IgD-negative memory B cell (primary cell): ENCODE data around the gene KIR3DL1. TPM values are rescaled to one million over a fixed set of nuclear protein-coding genes. Genes with fewer than 3 reads are reported as not detected.
"Not testable (repeated sequence)": the region's sequence is repeated elsewhere in the genome, so short reads cannot be mapped to it uniquely, and the experiment has no call there.

ENCODE experiments used
- H3K27ac Mint-ChIP-seq, 3 donors: one replicate each; pipeline ENCODE4 v1.8.0; 2020 to 2022; ENCODE audit warnings: mild to moderate bottlenecking in 3 of 3, mixed read lengths in 3 of 3, moderate library complexity in 1 of 3
- H3K27me3 Mint-ChIP-seq: one replicate; pipeline ENCODE4 v1.8.0; 2021; ENCODE audit warnings: mixed read lengths
- H3K36me3 Mint-ChIP-seq: one replicate; pipeline ENCODE4 v1.8.0; 2020; ENCODE audit warnings: mild to moderate bottlenecking, mixed read lengths
- H3K4me1 Mint-ChIP-seq, 3 donors: one replicate each; pipeline ENCODE4 v1.8.0; 2020 to 2022; ENCODE audit warnings: mixed read lengths in 3 of 3, mild to moderate bottlenecking in 1 of 3
- H3K4me3 Mint-ChIP-seq, 4 donors: one replicate each; pipeline ENCODE4 v1.8.0; 2020 to 2022; ENCODE audit warnings: mild to moderate bottlenecking in 4 of 4, mixed read lengths in 4 of 4, moderate library complexity in 3 of 4
- H3K9me3 Mint-ChIP-seq, 3 donors: one replicate each; pipeline ENCODE4 v1.8.0; 2020 to 2021; ENCODE audit warnings: mixed read lengths in 3 of 3, mild to moderate bottlenecking in 1 of 3
- polyA plus RNA-seq: library from polyadenylated mRNA; unstranded; fragments of 300-500 nt; fragmentation: Illumina TruSeq; gene quantifications from one replicate; pipeline ENCODE4 v1.2.3, GENCODE V29; 2021

KIR3DL1 gene
- polyA plus RNA-seq, 1 donor from 2014 or later: 1.1 TPM

- H3K4me1 Mint-ChIP-seq: peaks cover 11 to 19% (median 19%) of the 10 kb centered on the region in 3 donors
- peaks cover 6% of the 10 kb centered on the region for H3K27me3 Mint-ChIP-seq
- H3K27ac Mint-ChIP-seq: no peak overlapping the region
- H3K4me3 Mint-ChIP-seq: no peak overlapping the region
- H3K36me3 Mint-ChIP-seq: peaks cover 2% of the 10 kb centered on the region
- peaks cover 2 to 10% (median 4%) of the 10 kb centered on the region in 3 donors for H3K9me3 Mint-ChIP-seq
Measured at GRCh38 chr19:54795758-54796157, 20.5 kb upstream of the KIR3DL1 start.

GRCh38 chr19:54803410-54803809, 12.9 kb upstream of the KIR3DL1 start, which contains the start of gene KIR2DL4:
Gene KIR2DL4 (plus strand): TSS chr19:54803610. CDS start chr19:54803652, 42 bp downstream.
- Mint-ChIP-seq H3K4me3 (no peak within 1 kb of the TSS), H3K36me3 (no peaks in the 10 kb centered on the region), H3K4me1 (no peaks in the 10 kb centered on the region), H3K27me3 (peaks cover 10% of the 10 kb centered on the region), H3K27ac (peak within 1 kb of the TSS in 1 of 3 donors; percentile 13), H3K9me3 (peaks cover 4 to 10% (median 4%) of the 10 kb centered on the region in 3 donors)

- peaks cover 3 to 6% (median 4%) of the 10 kb centered on the region in 3 donors for H3K9me3 Mint-ChIP-seq
- peaks cover 10% of the 10 kb centered on the region for H3K27me3 Mint-ChIP-seq
- no peak overlapping the region for H3K4me3 Mint-ChIP-seq
- H3K4me1 Mint-ChIP-seq: no peaks in the 10 kb centered on the region
- no peak overlapping the region for H3K27ac Mint-ChIP-seq
- no peaks in the 10 kb centered on the region for H3K36me3 Mint-ChIP-seq
Measured at GRCh38 chr19:54804101-54804500, 12.2 kb upstream of the KIR3DL1 start.

GRCh38 chr19:54804571-54804970, 11.7 kb upstream of the KIR3DL1 start:
- H3K27me3 Mint-ChIP-seq: peaks cover 10% of the 10 kb centered on the region
- H3K27ac Mint-ChIP-seq: no peak overlapping the region
- H3K4me1 Mint-ChIP-seq: no peaks in the 10 kb centered on the region
- peaks cover under 1 to 4% (median 1%) of the 10 kb centered on the region in 3 donors for H3K9me3 Mint-ChIP-seq
- H3K4me3 Mint-ChIP-seq: no peak overlapping the region
- H3K36me3 Mint-ChIP-seq: peaks cover 1% of the 10 kb centered on the region

GRCh38 chr19:54805665-54806515, 10.4 kb upstream of the KIR3DL1 start:
- H3K4me1 Mint-ChIP-seq: no peaks in the 10 kb centered on the region
- H3K4me3 Mint-ChIP-seq: no peak overlapping the region
- peaks cover 3 to 6% (median 4%) of the 10 kb centered on the region in 3 donors for H3K9me3 Mint-ChIP-seq
- no peak overlapping the region for H3K27ac Mint-ChIP-seq
- peaks cover 1% of the 10 kb centered on the region for H3K36me3 Mint-ChIP-seq
- peaks cover 12% of the 10 kb centered on the region for H3K27me3 Mint-ChIP-seq

GRCh38 chr19:54806516-54806838, 9.8 kb upstream of the KIR3DL1 start:
- peaks cover 3 to 6% (median 6%) of the 10 kb centered on the region in 3 donors for H3K9me3 Mint-ChIP-seq
- no peak overlapping the region for H3K4me3 Mint-ChIP-seq
- no peak overlapping the region for H3K27ac Mint-ChIP-seq

GRCh38 chr19:54814571-54814970, 1.7 kb upstream of the KIR3DL1 start:
- Mint-ChIP-seq H3K36me3 (peaks cover 11% of the 10 kb centered on the region), H3K9me3 (peaks cover 6 to 15% (median 9%) of the 10 kb centered on the region in 3 donors), H3K27me3 (peaks cover 18% of the 10 kb centered on the region), H3K27ac (peak overlapping the region in 1 of 3 donors; percentile 33)
- H3K4me3 Mint-ChIP-seq, H3K4me1 Mint-ChIP-seq: not testable (repeated sequence)

More at GRCh38 chr19:54806516-54806838, 9.8 kb upstream of the KIR3DL1 start:
- H3K4me1 Mint-ChIP-seq: no peaks in the 10 kb centered on the region
- H3K36me3 Mint-ChIP-seq: peaks cover 1% of the 10 kb centered on the region
- H3K27me3 Mint-ChIP-seq: peaks cover 10% of the 10 kb centered on the region

GRCh38 chr19:54817670-54818536, 1.6 kb downstream of the KIR3DL1 start:
- Mint-ChIP-seq H3K27ac (no peak overlapping the region), H3K27me3 (peaks cover 13% of the 10 kb centered on the region), H3K9me3 (peaks cover 0 to 3% (median 0%) of the 10 kb centered on the region in 3 donors), H3K36me3 (peaks cover 7% of the 10 kb centered on the region), H3K4me3 (no peak overlapping the region), H3K4me1 (no peaks in the 10 kb centered on the region)

GRCh38 chr19:54824416-54824815, 8.1 kb downstream of the KIR3DL1 start:
- H3K27ac Mint-ChIP-seq, H3K4me1 Mint-ChIP-seq, H3K36me3 Mint-ChIP-seq, H3K27me3 Mint-ChIP-seq, H3K9me3 Mint-ChIP-seq, H3K4me3 Mint-ChIP-seq: not testable (repeated sequence)

GRCh38 chr19:54825326-54825725, 9.1 kb downstream of the KIR3DL1 start:
- not testable (repeated sequence) for H3K9me3 Mint-ChIP-seq, H3K27ac Mint-ChIP-seq, H3K4me3 Mint-ChIP-seq, H3K36me3 Mint-ChIP-seq, H3K4me1 Mint-ChIP-seq, H3K27me3 Mint-ChIP-seq

GRCh38 chr19:54828064-54828463, 11.8 kb downstream of the KIR3DL1 start:
- not testable (repeated sequence) for H3K4me1 Mint-ChIP-seq, H3K27me3 Mint-ChIP-seq, H3K4me3 Mint-ChIP-seq, H3K36me3 Mint-ChIP-seq, H3K9me3 Mint-ChIP-seq
- peak overlapping the region in 1 of 3 donors; percentile 16 for H3K27ac Mint-ChIP-seq

GRCh38 chr19:54832496-54832895, 16.2 kb downstream of the KIR3DL1 start, which contains the start of gene KIR2DS4:
Gene KIR2DS4 (plus strand): TSS chr19:54832676.
- not testable (repeated sequence) for H3K4me3 Mint-ChIP-seq, H3K27me3 Mint-ChIP-seq, H3K27ac Mint-ChIP-seq, H3K36me3 Mint-ChIP-seq, H3K9me3 Mint-ChIP-seq, H3K4me1 Mint-ChIP-seq

GRCh38 chr19:54835126-54835525, 18.9 kb downstream of the KIR3DL1 start:
- H3K27me3 Mint-ChIP-seq, H3K4me3 Mint-ChIP-seq, H3K27ac Mint-ChIP-seq, H3K36me3 Mint-ChIP-seq, H3K4me1 Mint-ChIP-seq, H3K9me3 Mint-ChIP-seq: not testable (repeated sequence)

- not testable (repeated sequence) for H3K9me3 Mint-ChIP-seq, H3K4me1 Mint-ChIP-seq, H3K4me3 Mint-ChIP-seq, H3K36me3 Mint-ChIP-seq, H3K27ac Mint-ChIP-seq, H3K27me3 Mint-ChIP-seq
Measured at GRCh38 chr19:54837522-54837921, 21.3 kb downstream of the KIR3DL1 start.

- not testable (repeated sequence) for H3K27ac Mint-ChIP-seq, H3K4me3 Mint-ChIP-seq, H3K9me3 Mint-ChIP-seq, H3K4me1 Mint-ChIP-seq, H3K36me3 Mint-ChIP-seq
- H3K27me3 Mint-ChIP-seq: peaks cover 17% of the 10 kb centered on the region
Measured at GRCh38 chr19:54843171-54843570, 26.9 kb downstream of the KIR3DL1 start.
